ENCODE measurements around the gene TGIF2.
A peak's percentile ranks its signal among the peaks of the same experiment; 100 is the strongest.

- peak in 4 of 6 experiments; percentile 8 to 20 (median 10) for TF ChIP-seq CTCF (IDR thresholded peaks at IDR 0.05)
- TF ChIP-seq POLR2A (IDR thresholded peaks at IDR 0.05) = no peak
These were observed 25.4 kb upstream of the TGIF2 start for GRCh38 chr20:36548006-36548315.

All from adrenal gland (tissue), 5 donors.